Gastroesophageal sphincter (tissue), 4 donors: ENCODE data around the gene ASIC4. TPM values are rescaled to one million over a fixed set of nuclear protein-coding genes. Genes with fewer than 3 reads are reported as not detected.

Experiments used
- ATAC-seq: fragments of 150-250 bp; one replicate; pipeline ENCODE4 v1.9.1; 2016; ENCODE audit warnings: mild to moderate bottlenecking, moderate library complexity
- H3K27ac ChIP-seq, 4 donors: fragments of 200-600 bp; sonication (generic) in 3 of 4; 1 replicate in 3 of 4; 2 replicates in 1 of 4; pipeline ENCODE4 v1.5.1; 2016 to 2019
- H3K27me3 ChIP-seq: fragments of 200-600 bp; sonication (generic); one replicate; pipeline ENCODE4 v1.5.1; 2019
- H3K36me3 ChIP-seq, 2 donors: fragments of 200-600 bp; sonication (generic); one replicate each; pipeline ENCODE4 v1.5.1; 2019; ENCODE audit warnings: control low read depth in 1 of 2
- H3K4me1 ChIP-seq, 3 donors: fragments of 200-600 bp; sonication (generic); 1 replicate in 2 of 3; 2 replicates in 1 of 3; pipeline ENCODE4 v1.5.1; 2016 to 2019; ENCODE audit warnings: control low read depth in 2 of 3
- H3K4me3 ChIP-seq, 2 donors: fragments of 200-600 bp; sonication (generic); one replicate each; pipeline ENCODE4 v1.5.1; 2019; ENCODE audit warnings: mild to moderate bottlenecking in 1 of 2, moderate library complexity in 1 of 2
- H3K9me3 ChIP-seq, 3 donors: fragments of 200-600 bp; sonication (generic); one replicate each; pipeline ENCODE4 v1.5.1; 2017 to 2019; ENCODE audit warnings: control low read depth in 2 of 3
- CTCF ChIP-seq, 4 experiments: fragments of 200-600 bp in 2 of 4; fragments of 450-650 bp in 2 of 4; sonication (generic) in 1 of 4; IDR thresholded peaks; one replicate each; pipeline ENCODE4 v1.5.1; 2017 to 2019; ENCODE audit warnings: antibody characterized with exemption in 4 of 4, mild to moderate bottlenecking in 2 of 4, moderate library complexity in 2 of 4
- EP300 ChIP-seq: sonication (generic); formaldehyde crosslinking; IDR thresholded peaks from one replicate; pipeline ENCODE4 v1.6.1; 2017; ENCODE audit warnings: antibody characterized with exemption, mild to moderate bottlenecking
- POLR2A ChIP-seq, 2 donors: fragments of 450-650 bp; IDR thresholded peaks; one replicate each; pipeline ENCODE4 v1.6.1; 2017; ENCODE audit warnings: antibody characterized with exemption in 2 of 2, mild to moderate bottlenecking in 2 of 2, moderate library complexity in 1 of 2
- POLR2AphosphoS5 ChIP-seq: sonication (generic); formaldehyde crosslinking; IDR thresholded peaks from one replicate; pipeline ENCODE4 v1.6.1; 2017; ENCODE audit warnings: antibody characterized with exemption
- WGBS, 2 donors: methylation state at CpG; one replicate each; pipeline ENCODE4 v1.1.5; 2018; ENCODE audit warnings: low coverage in 1 of 2; 5-methylcytosine and 5-hydroxymethylcytosine counted together
- total RNA-seq, 4 donors: library from RNA; depleted of rRNA; stranded (reverse); fragments of >200 nt; gene quantifications; one replicate each; pipeline ENCODE4 v1.1.0, GENCODE V29; 2016

ASIC4 gene
- total RNA-seq, 4 donors from 2014 or later = 0.16 TPM; not detected in 3

GRCh38 chr2:219492575-219492974 lies 21.7 kb upstream of the ASIC4 start:
- H3K36me3 ChIP-seq = peaks cover 0 to 64% of the 10 kb centered on the region in 2 donors
- peaks cover 0 to 39% (median 16%) of the 10 kb centered on the region in 3 donors for H3K4me1 ChIP-seq
- ATAC-seq = no peak
- H3K9me3 ChIP-seq = no peaks in the 10 kb centered on the region
- no peak overlapping the region for H3K4me3 ChIP-seq
- TF ChIP-seq POLR2A (IDR thresholded peaks at IDR 0.05) (no peak), EP300 (no peak), POLR2AphosphoS5 (no peak), CTCF (IDR thresholded peaks at IDR 0.05) (no peak)
- peak overlapping the region in 3 of 4 donors; percentile 31 to 99 (median 97) for H3K27ac ChIP-seq
- WGBS, 2 donors = no CpG with 5 or more reads among the region's 20 CpGs
- H3K27me3 ChIP-seq = peaks cover 10% of the 10 kb centered on the region

- TF ChIP-seq POLR2A (IDR thresholded peaks at IDR 0.05) (no peak), POLR2AphosphoS5 (no peak), EP300 (no peak), CTCF (IDR thresholded peaks at IDR 0.05) (no peak)
- no peak for ATAC-seq
- Histone ChIP-seq H3K27me3 (peaks cover 10% of the 10 kb centered on the region), H3K36me3 (peaks cover 0 to 59% of the 10 kb centered on the region in 2 donors), H3K4me3 (no peak overlapping the region), H3K4me1 (peaks cover 0 to 44% (median 17%) of the 10 kb centered on the region in 3 donors), H3K9me3 (no peaks in the 10 kb centered on the region), H3K27ac (peak overlapping the region in 3 of 4 donors; percentile 97 to 99 (median 99))
- WGBS, 2 donors = 93 to 100% methylated on average over 5 of the region's 5 CpGs
These were observed 21.2 kb upstream of the ASIC4 start for GRCh38 chr2:219493086-219493485.

GRCh38 chr2:219494952-219495530 lies 19.2 kb upstream of the ASIC4 start:
- peaks cover 10% of the 10 kb centered on the region for H3K27me3 ChIP-seq
- no peak for TF ChIP-seq POLR2A (IDR thresholded peaks at IDR 0.05)
- TF ChIP-seq CTCF (IDR thresholded peaks at IDR 0.05) = peak in 1 of 4 experiments; percentile 66
- TF ChIP-seq EP300 = no peak
- TF ChIP-seq POLR2AphosphoS5 = peak; percentile 34
- H3K36me3 ChIP-seq = peaks cover 0 to 40% of the 10 kb centered on the region in 2 donors
- peak overlapping the region; percentile 86 to 99 (median 98) for H3K27ac ChIP-seq
- H3K9me3 ChIP-seq = no peaks in the 10 kb centered on the region
- ATAC-seq = no peak
- peaks cover 0 to 59% (median 23%) of the 10 kb centered on the region in 3 donors for H3K4me1 ChIP-seq
- WGBS, 2 donors = 9 to 13% methylated on average over 8 to 9 of the region's 10 CpGs
- H3K4me3 ChIP-seq = no peak overlapping the region

- TF ChIP-seq EP300 = no peak
- peak; percentile 19 for TF ChIP-seq POLR2AphosphoS5
- peak in 2 of 4 experiments; percentile 66 to 68 for TF ChIP-seq CTCF (IDR thresholded peaks at IDR 0.05)
- Histone ChIP-seq H3K4me3 (no peak overlapping the region), H3K4me1 (peaks cover 0 to 65% (median 23%) of the 10 kb centered on the region in 3 donors), H3K36me3 (peaks cover 0 to 34% of the 10 kb centered on the region in 2 donors), H3K9me3 (no peaks in the 10 kb centered on the region), H3K27ac (peak overlapping the region; percentile 86 to 99 (median 98)), H3K27me3 (peaks cover 10% of the 10 kb centered on the region)
- WGBS, 2 donors = 0 to 15% methylated on average over 4 of the region's 14 CpGs
- ATAC-seq = no peak
These were observed 18.7 kb upstream of the ASIC4 start for GRCh38 chr2:219495531-219496122.
